Natural killer cell (primary cell): ENCODE data around the gene PRCP. TPM values are rescaled to one million over a fixed set of nuclear protein-coding genes. Genes with fewer than 3 reads are reported as not detected.

Source experiments
- ATAC-seq, 3 donors: fragments of 150-1000 bp in 2 of 3; fragments of 200-7000 bp in 1 of 3; cut with Tn5 transposase; 1 replicate in 1 of 3; 2 replicates in 2 of 3; pipeline ENCODE4 v1.10.0; 2021; ENCODE audit warnings: mild to moderate bottlenecking in 2 of 3, moderate library complexity in 2 of 3
- DNase-seq, 2 donors: peaks; one replicate each; pipeline versions ENCODE4 v3.0.0 to v3.0.0-alpha.2; 2013 to 2021; ENCODE audit warnings: mixed read lengths in 1 of 2
- H3K27ac ChIP-seq: one replicate; pipeline ENCODE4 v1.5.1; 2013; ENCODE audit warnings: mild to moderate bottlenecking, low read length
- H3K27me3 ChIP-seq: one replicate; pipeline ENCODE4 v1.6.1; 2013; ENCODE audit warnings: low read length; ENCODE audit not compliant: control insufficient read depth, insufficient read depth
- H3K36me3 ChIP-seq: one replicate; pipeline ENCODE4 v1.6.1; 2013; ENCODE audit warnings: low read length; ENCODE audit not compliant: control insufficient read depth, insufficient read depth
- H3K4me1 ChIP-seq: one replicate; pipeline ENCODE4 v1.6.1; 2013; ENCODE audit warnings: low read length; ENCODE audit not compliant: control insufficient read depth, insufficient read depth
- H3K4me3 ChIP-seq: one replicate; pipeline ENCODE4 v1.5.1; 2013; ENCODE audit warnings: low read length
- H3K9me3 ChIP-seq: one replicate; pipeline ENCODE4 v1.6.1; 2013; ENCODE audit warnings: low read length; ENCODE audit not compliant: control insufficient read depth, insufficient read depth
- H3K27ac Mint-ChIP-seq, 2 donors: one replicate each; pipeline ENCODE4 v1.8.0; 2022; ENCODE audit warnings: mild to moderate bottlenecking in 2 of 2, mixed read lengths in 2 of 2, moderate library complexity in 1 of 2
- H3K27me3 Mint-ChIP-seq, 2 donors: one replicate each; pipeline ENCODE4 v1.8.0; 2022; ENCODE audit warnings: low read depth in 2 of 2, mixed read lengths in 2 of 2
- H3K36me3 Mint-ChIP-seq: one replicate; pipeline ENCODE4 v1.8.0; 2022; ENCODE audit warnings: mixed read lengths
- H3K4me1 Mint-ChIP-seq, 2 donors: one replicate each; pipeline ENCODE4 v1.8.0; 2022; ENCODE audit warnings: mixed read lengths in 2 of 2
- H3K4me3 Mint-ChIP-seq: one replicate; pipeline ENCODE4 v1.8.0; 2022; ENCODE audit warnings: mild to moderate bottlenecking, moderate library complexity, mixed read lengths
- H3K9me3 Mint-ChIP-seq, 2 donors: one replicate each; pipeline ENCODE4 v1.8.0; 2022; ENCODE audit warnings: mixed read lengths in 2 of 2
- CTCF ChIP-seq: fragments of 200-600 bp; IDR thresholded peaks from one replicate; pipeline ENCODE4 v1.8.0; 2022; ENCODE audit warnings: antibody characterized with exemption
- WGBS: methylation state at CpG from one replicate; pipeline ENCODE4 v1.1.7; 2013; ENCODE audit warnings: missing lambda C conversion rate; ENCODE audit not compliant: insufficient coverage; 5-methylcytosine and 5-hydroxymethylcytosine counted together
- intact Hi-C: fragments of 100-400 bp; cut with micrococcal nuclease; formaldehyde crosslinking; loops from one replicate; pipeline ENCODE4 v1.14.2; 2022
- total RNA-seq, 4 donors: library from RNA; stranded (reverse); fragments of 120-200 nt in 1 of 4; gene quantifications; one replicate each; pipeline versions ENCODE4 v1.2.3 to v1.2.4, GENCODE V29; 2013 to 2022

The PRCP gene
- total RNA-seq, 3 donors from 2014 or later (not counting 1 experiment from before 2014, with no cell fraction given): 28.1 to 30.0 (median 30.0) TPM

GRCh38 chr11:82775736-82776346 is 124.4 kb downstream of the PRCP start:
- DNase-seq (peak in 1 of 2 donors; percentile 40), ATAC-seq (peak in 2 of 3 donors; percentile 53 to 55)
- no peaks in the 10 kb centered on the region for H3K9me3 ChIP-seq
- no peak overlapping the region for H3K27ac ChIP-seq
- peaks cover 6 to 9% of the 10 kb centered on the region in 2 donors for H3K9me3 Mint-ChIP-seq
- WGBS: 63% methylated on average over 3 of the region's 3 CpGs
- no peak overlapping the region for H3K4me3 Mint-ChIP-seq
- intact Hi-C loops: no loop called here
- peaks cover 10% of the 10 kb centered on the region for H3K36me3 Mint-ChIP-seq
- H3K36me3 ChIP-seq: no peaks in the 10 kb centered on the region
- no peaks in the 10 kb centered on the region for H3K27me3 ChIP-seq
- H3K4me1 ChIP-seq: no peaks in the 10 kb centered on the region
- H3K27me3 Mint-ChIP-seq: peaks cover 2 to 21% of the 10 kb centered on the region in 2 donors
- H3K4me1 Mint-ChIP-seq: no peaks in the 10 kb centered on the region
- no peak overlapping the region for H3K27ac Mint-ChIP-seq
- no peak overlapping the region for H3K4me3 ChIP-seq
- peak; percentile 21 for TF ChIP-seq CTCF

GRCh38 chr11:82775218-82775617 is 125.0 kb downstream of the PRCP start:
- Mint-ChIP-seq H3K27me3 (peaks cover 2 to 21% of the 10 kb centered on the region in 2 donors), H3K27ac (no peak overlapping the region), H3K4me1 (no peaks in the 10 kb centered on the region), H3K4me3 (no peak overlapping the region), H3K36me3 (peaks cover 10% of the 10 kb centered on the region), H3K9me3 (peaks cover 6 to 9% of the 10 kb centered on the region in 2 donors)
- Histone ChIP-seq H3K4me1 (no peaks in the 10 kb centered on the region), H3K27me3 (no peaks in the 10 kb centered on the region), H3K4me3 (no peak overlapping the region), H3K36me3 (no peaks in the 10 kb centered on the region), H3K9me3 (no peaks in the 10 kb centered on the region), H3K27ac (no peak overlapping the region)
- intact Hi-C loops: no loop called here
- no peak for ATAC-seq
- TF ChIP-seq CTCF: no peak
- no CpG with 5 or more reads among the region's 1 CpG for WGBS
- DNase-seq: no peak

Other genes with a start within 250 kb of the PRCP start
- gene FAM181B, start 166.6 kb downstream of the PRCP start, total RNA-seq: not detected
- 1 to 10 TPM in 2 of 3 donors, under 1 TPM in 1; 0.89 to 2.4 (median 1.8) TPM for gene DDIAS, start 1.3 kb upstream of the PRCP start, total RNA-seq
- gene RAB30, start 171.5 kb upstream of the PRCP start, total RNA-seq: 10 to 100 TPM; 10.2 to 23.3 (median 20.5) TPM